SK-N-SH (cell line): Measurements from ENCODE around the gene LAMTOR1. TPM values are rescaled to one million over a fixed set of nuclear protein-coding genes. Genes with fewer than 3 reads are reported as not detected.
A peak's percentile ranks its signal among the peaks of the same experiment; 100 is the strongest.

ENCODE experiments used
- CTCF ChIA-PET: fragments of 300-600, 350-600 bp; formaldehyde crosslinking; extraction: SDS; loops from one replicate; lab custom pipeline; 2021; lab: Yijun Ruan, JAX
- POLR2A ChIA-PET: fragments of 350-600 bp; sonication (Branson Sonifier 250); formaldehyde crosslinking; extraction: SDS; loops from one replicate; lab custom pipeline; 2020; ENCODE audit warnings: antibody characterized with exemption, inconsistent platforms; lab: Yijun Ruan, JAX
- DNase-seq: peaks from one replicate; pipeline ENCODE4 v3.0.0; 2012
- H2AFZ ChIP-seq: fragments of 200-600 bp; sonication (generic); 2 replicates; pipeline ENCODE4 v1.8.1; 2016; ENCODE audit warnings: antibody characterized with exemption, mild to moderate bottlenecking, low read depth
- H3F3A ChIP-seq: fragments of 200-600 bp; sonication (generic); replicated peaks from 2 replicates; pipeline ENCODE3; 2016; ENCODE audit warnings: antibody characterized with exemption, mild to moderate bottlenecking; ENCODE audit not compliant: insufficient read depth
- H3K27ac ChIP-seq, 2 experiments: fragments of 200-500 bp in 1 of 2; fragments of 200-600 bp in 1 of 2; sonication (Bioruptor generic) in 1 of 2; sonication (generic), shearing (Covaris generic) in 1 of 2; 2 replicates each; pipeline versions ENCODE4 v1.5.1 to v1.6.1; 2014 to 2016; ENCODE audit warnings: low read depth in 2 of 2, inconsistent platforms in 1 of 2, low read length in 1 of 2, mild to moderate bottlenecking in 1 of 2, mixed read lengths in 1 of 2
- H3K27me3 ChIP-seq: fragments of 200-600 bp; sonication (generic), shearing (Covaris generic); 2 replicates; pipeline ENCODE4 v1.6.1; 2016; ENCODE audit warnings: mixed run types; ENCODE audit not compliant: insufficient read depth
- H3K36me3 ChIP-seq, 2 experiments: fragments of 200-500 bp in 1 of 2; fragments of 200-600 bp in 1 of 2; sonication (Bioruptor generic) in 1 of 2; sonication (generic) in 1 of 2; replicated peaks in 1 of 2; 2 replicates each; pipeline versions ENCODE3 to v1.5.1; 2014 to 2016; ENCODE audit warnings: low read length in 1 of 2, mild to moderate bottlenecking in 1 of 2; ENCODE audit not compliant: insufficient read depth in 2 of 2, control insufficient read depth in 1 of 2
- H3K4me1 ChIP-seq, 2 experiments: fragments of 200-500 bp in 1 of 2; fragments of 200-600 bp in 1 of 2; sonication (Bioruptor generic) in 1 of 2; sonication (generic), shearing (Covaris generic) in 1 of 2; 2 replicates each; pipeline versions ENCODE4 v1.5.1 to v1.6.1; 2014 to 2016; ENCODE audit warnings: low read depth in 1 of 2, low read length in 1 of 2, mixed run types in 1 of 2; ENCODE audit not compliant: insufficient read depth in 2 of 2, control insufficient read depth in 1 of 2
- H3K4me2 ChIP-seq: fragments of 200-600 bp; sonication (generic), shearing (Covaris generic); 2 replicates; pipeline ENCODE4 v1.6.1; 2017; ENCODE audit warnings: mixed run types
- H3K4me3 ChIP-seq, 2 experiments: fragments of 200-500 bp in 1 of 2; fragments of 200-600 bp in 1 of 2; sonication (Bioruptor generic) in 1 of 2; sonication (generic), shearing (Covaris generic) in 1 of 2; 2 replicates each; pipeline versions ENCODE4 v1.5.1 to v1.8.1; 2014 to 2016; ENCODE audit warnings: low read depth in 2 of 2, inconsistent platforms in 1 of 2, low read length in 1 of 2, mild to moderate bottlenecking in 1 of 2, mixed read lengths in 1 of 2, moderate library complexity in 1 of 2
- H3K79me2 ChIP-seq: fragments of 200-600 bp; sonication (generic); 2 replicates; pipeline ENCODE4 v1.8.1; 2017; ENCODE audit warnings: mild to moderate bottlenecking; ENCODE audit not compliant: insufficient read depth
- H3K9ac ChIP-seq: fragments of 200-600 bp; sonication (generic); 2 replicates; pipeline ENCODE4 v1.6.1; 2017; ENCODE audit warnings: mixed run types
- H3K9me2 ChIP-seq: fragments of 200-600 bp; sonication (generic); 2 replicates; pipeline ENCODE4 v1.6.1; 2017; ENCODE audit warnings: mixed run types
- H3K9me3 ChIP-seq: fragments of 200-600 bp; sonication (generic); 2 replicates; pipeline ENCODE4 v1.6.1; 2017; ENCODE audit warnings: mixed run types, mild to moderate bottlenecking, moderate library complexity
- H4K20me1 ChIP-seq: fragments of 200-600 bp; sonication (generic); 2 replicates; pipeline ENCODE4 v1.6.1; 2017; ENCODE audit warnings: mild to moderate bottlenecking, mixed run types; ENCODE audit not compliant: insufficient read depth
- ELF1 ChIP-seq: IDR thresholded peaks from 2 replicates; pipeline ENCODE4 v1.4.0; 2012
- EP300 ChIP-seq, 2 experiments: IDR thresholded peaks; 2 replicates each; pipeline versions ENCODE4 v1.4.0 to v1.6.1; 2012; ENCODE audit warnings: borderline replicate concordance in 1 of 2, low read depth in 1 of 2, low read length in 1 of 2
- EZH2phosphoT487 ChIP-seq: fragments of 200-600 bp; sonication (generic); IDR thresholded peaks from 2 replicates; pipeline ENCODE4 v1.6.1; 2017; ENCODE audit warnings: low read depth, mixed run types, mild to moderate bottlenecking, antibody characterized with exemption, moderate library complexity, borderline replicate concordance
- FOSL2 ChIP-seq: IDR thresholded peaks from 2 replicates; pipeline ENCODE4 v1.4.0; 2012; ENCODE audit warnings: low read depth, mild to moderate bottlenecking, moderate library complexity, borderline replicate concordance
- GATA2 ChIP-seq: sonication (generic); formaldehyde crosslinking; IDR thresholded peaks from 2 replicates; pipeline ENCODE4 v1.5.0; 2020; ENCODE audit warnings: mild to moderate bottlenecking, missing genetic modification reagents
- JUND ChIP-seq: IDR thresholded peaks from 2 replicates; pipeline ENCODE4 v1.4.0; 2012
- MEF2A ChIP-seq: IDR thresholded peaks from 2 replicates; pipeline ENCODE4 v1.4.0; 2012; ENCODE audit warnings: low read depth, borderline replicate concordance
- MXI1 ChIP-seq: IDR thresholded peaks from 2 replicates; pipeline ENCODE4 v1.6.1; 2012; ENCODE audit warnings: mild to moderate bottlenecking, low read depth, low read length, improper control_type of control experiment
- NFIC ChIP-seq: IDR thresholded peaks from 2 replicates; pipeline ENCODE4 v1.4.0; 2012; ENCODE audit warnings: borderline replicate concordance
- NRF1 ChIP-seq: IDR thresholded peaks from 2 replicates; pipeline ENCODE4 v1.6.1; 2012; ENCODE audit warnings: low read depth, mild to moderate bottlenecking, low read length
- PBX3 ChIP-seq: IDR thresholded peaks from 2 replicates; pipeline ENCODE4; 2012
- POLR2AphosphoS5 ChIP-seq: IDR thresholded peaks from 2 replicates; pipeline ENCODE4 v1.6.1; 2012; ENCODE audit warnings: low read depth, low read length
- RAD21 ChIP-seq: IDR thresholded peaks from 2 replicates; pipeline ENCODE4 v1.6.1; 2012; ENCODE audit warnings: mild to moderate bottlenecking, low read length
- RCOR1 ChIP-seq: fragments of 150-350 bp; IDR thresholded peaks from 2 replicates; pipeline ENCODE4 v1.6.1; 2017; ENCODE audit warnings: antibody characterized with exemption, low read length
- RFX5 ChIP-seq: IDR thresholded peaks from 2 replicates; pipeline ENCODE4 v1.6.1; 2012; ENCODE audit warnings: mild to moderate bottlenecking, improper control_type of control experiment, low read length
- RXRA ChIP-seq: IDR thresholded peaks from 2 replicates; pipeline ENCODE4 v1.4.0; 2012; ENCODE audit warnings: low read depth, mild to moderate bottlenecking, borderline replicate concordance
- SIN3A ChIP-seq: IDR thresholded peaks from 2 replicates; pipeline ENCODE4 v1.6.1; 2012; ENCODE audit warnings: low read depth, mild to moderate bottlenecking, low read length, moderate library complexity, borderline replicate concordance
- SMC3 ChIP-seq: IDR thresholded peaks from 2 replicates; pipeline ENCODE4 v1.6.1; 2012; ENCODE audit warnings: low read depth, low read length, improper control_type of control experiment
- TEAD4 ChIP-seq: IDR thresholded peaks from 2 replicates; pipeline ENCODE4 v1.4.0; 2012; ENCODE audit warnings: mild to moderate bottlenecking, borderline replicate concordance; ENCODE audit not compliant: insufficient read depth
- USF1 ChIP-seq: IDR thresholded peaks from 2 replicates; pipeline ENCODE4 v1.4.0; 2012; ENCODE audit warnings: low read depth, borderline replicate concordance
- USF2 ChIP-seq: fragments of 150-350 bp; IDR thresholded peaks from 2 replicates; pipeline ENCODE4 v1.6.1; 2017; ENCODE audit warnings: antibody characterized with exemption, low read length, low read depth, borderline replicate concordance
- WGBS: methylation state at CpG from one replicate; pipeline ENCODE4 v1.1.6; 2017; ENCODE audit warnings: low lambda C conversion rate; 5-methylcytosine and 5-hydroxymethylcytosine counted together
- polyA plus RNA-seq, 3 experiments: library from polyadenylated mRNA; depleted of rRNA; stranded (reverse); fragments of >200 nt; gene quantifications; 2 replicates each; pipeline ENCODE4 v1.2.3, GENCODE V29; 2012
- TF ChIP-seq, protein P1 (sequence below): fragments of 150-350 bp; IDR thresholded peaks from 2 replicates; pipeline ENCODE4 v1.6.1; 2016; ENCODE audit warnings: mild to moderate bottlenecking, low read depth, low read length
- TF ChIP-seq, protein P2 (sequence below): IDR thresholded peaks from 2 replicates; pipeline ENCODE4 v1.6.1; 2012; ENCODE audit warnings: mild to moderate bottlenecking, low read depth, low read length, moderate library complexity

Gene LAMTOR1
- polyA plus RNA-seq, 1 of the 3 experiments (the other 2 are of a cell fraction): 128 TPM

- Histone ChIP-seq H3K9me2 (no peaks in the 10 kb centered on the region), H3K4me1 (peaks cover 8 to 20% of the 10 kb centered on the region in 2 experiments; a peak in 3 of 4 replicates), H3K4me3 (peak within 1 kb of the TSS; percentile 70 to 78), H3K9me3 (no peaks in the 10 kb centered on the region), H3F3A (no peaks in the 10 kb centered on the region), H3K36me3 (no peaks in the 10 kb centered on the region), H3K27ac (peak within 1 kb of the TSS; percentile 88), H2AFZ (peak within 1 kb of the TSS; percentile 88), H3K4me2 (peak within 1 kb of the TSS; percentile 79), H3K9ac (peak within 1 kb of the TSS; percentile 78), H3K79me2 (peaks cover 46% of the 10 kb centered on the region), H3K27me3 (no peaks in the 10 kb centered on the region), H4K20me1 (no peaks in the 10 kb centered on the region)
- WGBS: under 1% methylated on average over 52 of the region's 60 CpGs
- ChIA-PET POLR2A (interaction anchor here (0.6 to 1.6 kb wide), 4 partner anchors 11 to 52 kb away, joined by 3 to 6 read pairs (median 3); no protein-coding TSS in a partner anchor), CTCF (interaction anchor here (1.4 to 7.8 kb wide), 4 partner anchors 17 to 350 kb away, joined by 3 to 99 read pairs (median 5); no protein-coding TSS in a partner anchor)
- peak; percentile 92 for DNase-seq
- TF ChIP-seq PBX3: no peak; the same call in 1 of the 2 replicates
- no peak for TF ChIP-seq USF2
- peak; percentile 95 for TF ChIP-seq MXI1
- TF ChIP-seq RFX5: peak; percentile 99
- TF ChIP-seq GATA2 (CRISPR knock-in tag): no peak
- TF ChIP-seq, protein P1, sequence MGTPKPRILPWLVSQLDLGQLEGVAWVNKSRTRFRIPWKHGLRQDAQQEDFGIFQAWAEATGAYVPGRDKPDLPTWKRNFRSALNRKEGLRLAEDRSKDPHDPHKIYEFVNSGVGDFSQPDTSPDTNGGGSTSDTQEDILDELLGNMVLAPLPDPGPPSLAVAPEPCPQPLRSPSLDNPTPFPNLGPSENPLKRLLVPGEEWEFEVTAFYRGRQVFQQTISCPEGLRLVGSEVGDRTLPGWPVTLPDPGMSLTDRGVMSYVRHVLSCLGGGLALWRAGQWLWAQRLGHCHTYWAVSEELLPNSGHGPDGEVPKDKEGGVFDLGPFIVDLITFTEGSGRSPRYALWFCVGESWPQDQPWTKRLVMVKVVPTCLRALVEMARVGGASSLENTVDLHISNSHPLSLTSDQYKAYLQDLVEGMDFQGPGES: peak; percentile 27; the same call in 1 of the 2 replicates
- no peak for TF ChIP-seq SMC3
- no peak for TF ChIP-seq MEF2A
- TF ChIP-seq SIN3A: 0 out of 2 replicates have a peak, but pooled peaks have one; percentile 23
- no peak for TF ChIP-seq EZH2phosphoT487
- TF ChIP-seq FOSL2: no peak
- no peak for TF ChIP-seq USF1
- TF ChIP-seq RAD21: no peak
- 0 out of 2 replicates have a peak, but pooled peaks have one; percentile 26 for TF ChIP-seq NRF1
- TF ChIP-seq JUND: no peak
- TF ChIP-seq, protein P2, sequence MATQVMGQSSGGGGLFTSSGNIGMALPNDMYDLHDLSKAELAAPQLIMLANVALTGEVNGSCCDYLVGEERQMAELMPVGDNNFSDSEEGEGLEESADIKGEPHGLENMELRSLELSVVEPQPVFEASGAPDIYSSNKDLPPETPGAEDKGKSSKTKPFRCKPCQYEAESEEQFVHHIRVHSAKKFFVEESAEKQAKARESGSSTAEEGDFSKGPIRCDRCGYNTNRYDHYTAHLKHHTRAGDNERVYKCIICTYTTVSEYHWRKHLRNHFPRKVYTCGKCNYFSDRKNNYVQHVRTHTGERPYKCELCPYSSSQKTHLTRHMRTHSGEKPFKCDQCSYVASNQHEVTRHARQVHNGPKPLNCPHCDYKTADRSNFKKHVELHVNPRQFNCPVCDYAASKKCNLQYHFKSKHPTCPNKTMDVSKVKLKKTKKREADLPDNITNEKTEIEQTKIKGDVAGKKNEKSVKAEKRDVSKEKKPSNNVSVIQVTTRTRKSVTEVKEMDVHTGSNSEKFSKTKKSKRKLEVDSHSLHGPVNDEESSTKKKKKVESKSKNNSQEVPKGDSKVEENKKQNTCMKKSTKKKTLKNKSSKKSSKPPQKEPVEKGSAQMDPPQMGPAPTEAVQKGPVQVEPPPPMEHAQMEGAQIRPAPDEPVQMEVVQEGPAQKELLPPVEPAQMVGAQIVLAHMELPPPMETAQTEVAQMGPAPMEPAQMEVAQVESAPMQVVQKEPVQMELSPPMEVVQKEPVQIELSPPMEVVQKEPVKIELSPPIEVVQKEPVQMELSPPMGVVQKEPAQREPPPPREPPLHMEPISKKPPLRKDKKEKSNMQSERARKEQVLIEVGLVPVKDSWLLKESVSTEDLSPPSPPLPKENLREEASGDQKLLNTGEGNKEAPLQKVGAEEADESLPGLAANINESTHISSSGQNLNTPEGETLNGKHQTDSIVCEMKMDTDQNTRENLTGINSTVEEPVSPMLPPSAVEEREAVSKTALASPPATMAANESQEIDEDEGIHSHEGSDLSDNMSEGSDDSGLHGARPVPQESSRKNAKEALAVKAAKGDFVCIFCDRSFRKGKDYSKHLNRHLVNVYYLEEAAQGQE: no peak
- TF ChIP-seq TEAD4: no peak
- TF ChIP-seq EP300 (IDR thresholded peaks at IDR 0.05; ENCODE audit: borderline replicate concordance in 1 of 2, low read depth in 1 of 2, low read length in 1 of 2): no peak; a peak in 1 of 4 replicates
- no peak; the same call in 1 of the 2 replicates for TF ChIP-seq RCOR1
- TF ChIP-seq ELF1: peak; percentile 96
- peak; percentile 36; the same call in 1 of the 2 replicates for TF ChIP-seq POLR2AphosphoS5
- no peak for TF ChIP-seq RXRA
- TF ChIP-seq NFIC: no peak; the same call in 1 of the 2 replicates
Observed at GRCh38 chr11:72080326-72081183, 22.5 kb downstream of the LAMTOR1 start, which contains the start of the genes LRRC51 and NUMA1. LRRC51 (plus strand) TSS chr11:72080850; CDS start chr11:72089084, 8,234 bp downstream. NUMA1 (minus strand) TSS chr11:72080542; CDS start chr11:72035943, 44,599 bp downstream.
